H9 (cell line): ENCODE results near the gene LIX1. TPM values are rescaled to one million over a fixed set of nuclear protein-coding genes. Genes with fewer than 3 reads are reported as not detected.

ENCODE experiments used
- DNase-seq: peaks from one replicate; pipeline ENCODE4 v3.0.0-alpha.2; 2017
- H2AFZ ChIP-seq: one replicate; pipeline ENCODE4 v1.6.1; 2013; ENCODE audit warnings: mild to moderate bottlenecking, low read length, control low read depth, moderate library complexity
- H2AK5ac ChIP-seq: 2 replicates; pipeline ENCODE4 v1.6.1; 2013; ENCODE audit warnings: low read length, control low read depth, mixed read lengths; ENCODE audit not compliant: insufficient read length
- H2BK120ac ChIP-seq: one replicate; pipeline ENCODE4 v1.6.1; 2013; ENCODE audit warnings: low read depth, mild to moderate bottlenecking, low read length, control low read depth, inconsistent platforms; ENCODE audit not compliant: poor library complexity, severe bottlenecking
- H2BK12ac ChIP-seq: 2 replicates; pipeline ENCODE4 v1.6.1; 2013; ENCODE audit warnings: low read length, control low read depth, mixed read lengths, low read depth; ENCODE audit not compliant: insufficient read length
- H2BK15ac ChIP-seq: 2 replicates; pipeline ENCODE4 v1.6.1; 2013; ENCODE audit warnings: low read depth, low read length, control low read depth
- H2BK20ac ChIP-seq: one replicate; pipeline ENCODE4 v1.6.1; 2013; ENCODE audit warnings: low read depth, mild to moderate bottlenecking, low read length, control low read depth, inconsistent platforms; ENCODE audit not compliant: poor library complexity, severe bottlenecking
- H2BK5ac ChIP-seq: 2 replicates; pipeline ENCODE4 v1.6.1; 2013; ENCODE audit warnings: low read length, control low read depth, mixed read lengths; ENCODE audit not compliant: insufficient read length
- H3K14ac ChIP-seq: 2 replicates; pipeline ENCODE4 v1.6.1; 2013; ENCODE audit warnings: low read length, control low read depth; ENCODE audit not compliant: insufficient read depth
- H3K18ac ChIP-seq: 2 replicates; pipeline ENCODE4 v1.6.1; 2013; ENCODE audit warnings: low read depth, mild to moderate bottlenecking, mixed read lengths, low read length, control low read depth; ENCODE audit not compliant: insufficient read length
- H3K23ac ChIP-seq: 2 replicates; pipeline ENCODE4 v1.6.1; 2013; ENCODE audit warnings: low read length, control low read depth, mixed read lengths, low read depth; ENCODE audit not compliant: insufficient read length
- H3K23me2 ChIP-seq: 2 replicates; pipeline ENCODE4 v1.6.1; 2013; ENCODE audit warnings: low read depth, mild to moderate bottlenecking, mixed read lengths, low read length, control low read depth; ENCODE audit not compliant: insufficient read length, poor library complexity, severe bottlenecking
- H3K27ac ChIP-seq: 2 replicates; pipeline ENCODE4 v1.5.1; 2013; ENCODE audit warnings: low read length, control low read depth, mixed read lengths, low read depth; ENCODE audit not compliant: insufficient read length
- H3K27me3 ChIP-seq: 2 replicates; pipeline ENCODE4 v1.6.1; 2013; ENCODE audit warnings: low read length, control low read depth, inconsistent platforms; ENCODE audit not compliant: insufficient read depth
- H3K4ac ChIP-seq: 2 replicates; pipeline ENCODE4 v1.6.1; 2013; ENCODE audit warnings: low read depth, mild to moderate bottlenecking, control low read depth, inconsistent platforms, low read length, moderate library complexity
- H3K4me1 ChIP-seq: 2 replicates; pipeline ENCODE4 v1.6.1; 2013; ENCODE audit warnings: low read length, control low read depth, inconsistent platforms; ENCODE audit not compliant: insufficient read depth
- H3K4me2 ChIP-seq: 2 replicates; pipeline ENCODE4 v1.6.1; 2013; ENCODE audit warnings: low read length, control low read depth, mixed read lengths; ENCODE audit not compliant: insufficient read length, insufficient read depth
- H3K56ac ChIP-seq: 2 replicates; pipeline ENCODE4 v1.6.1; 2013; ENCODE audit warnings: low read depth, mild to moderate bottlenecking, mixed read lengths, low read length, control low read depth; ENCODE audit not compliant: insufficient read length
- H3K79me1 ChIP-seq: 2 replicates; pipeline ENCODE4 v1.6.1; 2013; ENCODE audit warnings: low read depth, mild to moderate bottlenecking, moderate library complexity, low read length, control low read depth, inconsistent platforms; ENCODE audit not compliant: insufficient read depth, poor library complexity, severe bottlenecking
- H3K79me2 ChIP-seq: 2 replicates; pipeline ENCODE4 v1.6.1; 2013; ENCODE audit warnings: low read length, control low read depth, inconsistent platforms; ENCODE audit not compliant: insufficient read depth
- H3K9ac ChIP-seq: 2 replicates; pipeline ENCODE4 v1.6.1; 2013; ENCODE audit warnings: low read length, control low read depth, mixed read lengths; ENCODE audit not compliant: insufficient read length; ENCODE audit errors: extremely low read depth
- H3K9me3 ChIP-seq: one replicate; pipeline ENCODE4 v1.6.1; 2013; ENCODE audit warnings: low read depth, low read length, inconsistent platforms; ENCODE audit not compliant: control insufficient read depth
- H3T11ph ChIP-seq: one replicate; pipeline ENCODE4 v1.6.1; 2013; ENCODE audit warnings: mild to moderate bottlenecking, low read length, control low read depth, inconsistent platforms
- H4K20me1 ChIP-seq: one replicate; pipeline ENCODE4 v1.6.1; 2013; ENCODE audit not compliant: control insufficient read depth, insufficient read length, insufficient read depth
- H4K5ac ChIP-seq: 2 replicates; pipeline ENCODE4 v1.6.1; 2013; ENCODE audit warnings: low read depth, mild to moderate bottlenecking, mixed read lengths, low read length, control low read depth; ENCODE audit not compliant: insufficient read length
- H4K8ac ChIP-seq: replicated peaks from 2 replicates; pipeline ENCODE4 v1.6.1; 2013; ENCODE audit warnings: low read length, control low read depth, mixed read lengths, low read depth; ENCODE audit not compliant: insufficient read length
- H4K91ac ChIP-seq: 2 replicates; pipeline ENCODE4 v1.6.1; 2013; ENCODE audit warnings: low read depth, mild to moderate bottlenecking, moderate library complexity, mixed read lengths, low read length, control low read depth; ENCODE audit not compliant: insufficient read length
- H3K27ac Mint-ChIP-seq, 3 experiments: 2 replicates in 2 of 3; 3 replicates in 1 of 3; pipeline ENCODE4 v1.8.0; 2020 to 2021; ENCODE audit warnings: mixed read lengths in 3 of 3, mild to moderate bottlenecking in 1 of 3, moderate library complexity in 1 of 3
- H3K27me3 Mint-ChIP-seq: 2 replicates; pipeline ENCODE4 v1.8.0; 2021; ENCODE audit warnings: low read depth, mild to moderate bottlenecking, moderate library complexity, mixed read lengths
- H3K36me3 Mint-ChIP-seq, 3 experiments: 2 replicates in 2 of 3; 3 replicates in 1 of 3; pipeline ENCODE4 v1.8.0; 2020 to 2021; ENCODE audit warnings: low read depth in 3 of 3, mixed read lengths in 3 of 3; ENCODE audit not compliant: insufficient read depth in 1 of 3
- H3K4me1 Mint-ChIP-seq, 2 experiments: 2 replicates each; pipeline ENCODE4 v1.8.0; 2020; ENCODE audit warnings: mixed read lengths in 2 of 2
- H3K4me3 Mint-ChIP-seq, 2 experiments: 2 replicates in 1 of 2; 3 replicates in 1 of 2; pipeline ENCODE4 v1.8.0; 2020 to 2021; ENCODE audit warnings: mild to moderate bottlenecking in 2 of 2, mixed read lengths in 2 of 2, moderate library complexity in 1 of 2
- H3K9me3 Mint-ChIP-seq, 2 experiments: 2 replicates in 1 of 2; 3 replicates in 1 of 2; pipeline ENCODE4 v1.8.0; 2020; ENCODE audit warnings: mild to moderate bottlenecking in 2 of 2, mixed read lengths in 2 of 2, moderate library complexity in 1 of 2
- CTCF ChIP-seq: fragments of 200-600 bp; sonication (generic); conservative IDR thresholded peaks from 3 replicates; pipeline ENCODE4 v1.8.0; 2021; ENCODE audit warnings: antibody characterized with exemption, mild to moderate bottlenecking
- WGBS: extraction: QIAGEN DNeasy Blood & Tissue Kit; methylation state at CpG from one replicate; pipeline ENCODE4 v1.1.7; 2013; ENCODE audit warnings: missing lambda C conversion rate, low lambda C conversion rate, mixed read lengths; ENCODE audit not compliant: insufficient read length; ENCODE audit errors: extremely low coverage; 5-methylcytosine and 5-hydroxymethylcytosine counted together
- total RNA-seq: library from RNA; stranded (reverse); gene quantifications from 2 replicates; pipeline ENCODE4 v1.2.1, GENCODE V29; 2021

Gene LIX1
- total RNA-seq, 1 experiment from 2014 or later: 0.13 TPM

- Histone ChIP-seq H3K23me2 (no peaks in the 10 kb centered on the region), H3K4ac (no peak overlapping the region), H2AFZ (no peak overlapping the region), H4K5ac (no peak overlapping the region), H4K20me1 (no peaks in the 10 kb centered on the region), H3K9ac (no peak overlapping the region), H2BK20ac (no peak overlapping the region), H3K27me3 (no peaks in the 10 kb centered on the region), H3K79me2 (no peaks in the 10 kb centered on the region), H3K79me1 (no peaks in the 10 kb centered on the region), H3K4me2 (no peak overlapping the region), H2BK12ac (no peak overlapping the region), H2BK120ac (no peak overlapping the region), H3K14ac (no peak overlapping the region), H2BK5ac (no peak overlapping the region), H3K9me3 (no peaks in the 10 kb centered on the region), H2BK15ac (no peak overlapping the region), H3K23ac (no peak overlapping the region), H3K56ac (no peak overlapping the region), H3K4me1 (0 out of 2 replicates have a peak, but pooled peaks cover 4% of the 10 kb centered on the region), H3T11ph (no peak overlapping the region), H4K91ac (no peak overlapping the region), H3K18ac (no peak overlapping the region), H4K8ac (no peak overlapping the region), H2AK5ac (no peak overlapping the region), H3K27ac (no peak overlapping the region)
- no peak overlapping the region for H3K4me3 Mint-ChIP-seq
- DNase-seq: no peak
- WGBS: no CpG with 5 or more reads among the region's 4 CpGs
- H3K27ac Mint-ChIP-seq: no peak overlapping the region
- peaks cover 15 to 19% of the 10 kb centered on the region in 2 experiments for H3K4me1 Mint-ChIP-seq
- H3K9me3 Mint-ChIP-seq: no peaks in the 10 kb centered on the region
- no peaks in the 10 kb centered on the region for H3K36me3 Mint-ChIP-seq
- no peaks in the 10 kb centered on the region for H3K27me3 Mint-ChIP-seq
- TF ChIP-seq CTCF: no peak
Observed at GRCh38 chr5:97067296-97067850, 75.0 kb downstream of the LIX1 start.
